ENCODE data around the gene MYLK2. TPM values are rescaled to one million over a fixed set of nuclear protein-coding genes. Genes with fewer than 3 reads are reported as not detected.

MYLK2 gene
- total and polyA plus RNA-seq, 3 donors from 2014 or later = 1.2 to 1.6 (median 1.3) TPM

GRCh38 chr20:31808481-31808880 lies 10.7 kb upstream of the MYLK2 start:
- Histone ChIP-seq H3K36me3 (ENCODE audit: low read depth, missing control alignments) (no peaks in the 10 kb centered on the region), H3K27ac (no peak overlapping the region), H3K4me1 (peaks cover 9% of the 10 kb centered on the region), H3K4me3 (no peak overlapping the region), H3K27me3 (no peaks in the 10 kb centered on the region), H3K9me3 (no peaks in the 10 kb centered on the region)
- 90 to 92% methylated on average over 3 of the region's 3 CpGs for WGBS, 2 donors
- no peak for DNase-seq
- intact Hi-C loops (cut with DNase I; ENCODE audit: low total_unique reads) = no loop called here
- TF ChIP-seq POLR2A (IDR thresholded peaks at IDR 0.05) (no peak), CTCF (IDR thresholded peaks at IDR 0.05) (no peak)

GRCh38 chr20:31809661-31810060 lies 9.5 kb upstream of the MYLK2 start:
- WGBS, 2 donors = 47 to 59% methylated on average over 3 of the region's 3 CpGs

GRCh38 chr20:31811198-31811597 lies 8.0 kb upstream of the MYLK2 start:
- H3K27ac ChIP-seq = no peak overlapping the region
- peaks cover 14% of the 10 kb centered on the region for H3K4me1 ChIP-seq
- TF ChIP-seq POLR2A (IDR thresholded peaks at IDR 0.05) (no peak), CTCF (IDR thresholded peaks at IDR 0.05) (no peak)
- no peaks in the 10 kb centered on the region for H3K27me3 ChIP-seq
- H3K9me3 ChIP-seq = no peaks in the 10 kb centered on the region
- H3K36me3 ChIP-seq (ENCODE audit: low read depth, missing control alignments) = no peaks in the 10 kb centered on the region
- no peak for DNase-seq
- H3K4me3 ChIP-seq = no peak overlapping the region
- 79 to 92% methylated on average over 3 to 4 of the region's 4 CpGs for WGBS, 2 donors
- intact Hi-C loops (cut with DNase I; ENCODE audit: low total_unique reads) = no loop called here

More at GRCh38 chr20:31809661-31810060, 9.5 kb upstream of the MYLK2 start:
- H3K4me1 ChIP-seq = peaks cover 9% of the 10 kb centered on the region
- H3K27ac ChIP-seq = no peak overlapping the region
- no peak overlapping the region for H3K4me3 ChIP-seq
- no peaks in the 10 kb centered on the region for H3K27me3 ChIP-seq
- no peaks in the 10 kb centered on the region for H3K36me3 ChIP-seq (ENCODE audit: low read depth, missing control alignments)
- TF ChIP-seq POLR2A (IDR thresholded peaks at IDR 0.05) = no peak
- TF ChIP-seq CTCF (IDR thresholded peaks at IDR 0.05) = no peak
- intact Hi-C loops (cut with DNase I; ENCODE audit: low total_unique reads) = no loop called here
- H3K9me3 ChIP-seq = no peaks in the 10 kb centered on the region
- DNase-seq = no peak

- no peaks in the 10 kb centered on the region for H3K27me3 ChIP-seq
- TF ChIP-seq POLR2A (IDR thresholded peaks at IDR 0.05) (no peak), CTCF (IDR thresholded peaks at IDR 0.05) (no peak)
- 56 to 67% methylated on average over 14 to 15 of the region's 15 CpGs for WGBS, 2 donors
- no peak overlapping the region for H3K4me3 ChIP-seq
- no peaks in the 10 kb centered on the region for H3K36me3 ChIP-seq (ENCODE audit: low read depth, missing control alignments)
- H3K9me3 ChIP-seq = no peaks in the 10 kb centered on the region
- intact Hi-C loops (cut with DNase I; ENCODE audit: low total_unique reads) = no loop called here
- peaks cover 14% of the 10 kb centered on the region for H3K4me1 ChIP-seq
- DNase-seq = peak; percentile 41
- H3K27ac ChIP-seq = peak overlapping the region in 1 of 2 donors; percentile 30
Observed at GRCh38 chr20:31811796-31812728, 7.1 kb upstream of the MYLK2 start.
